Panc1 (cell line): ENCODE results near the gene KAZN. TPM values are rescaled to one million over a fixed set of nuclear protein-coding genes. Genes with fewer than 3 reads are reported as not detected.

Source experiments
- ATAC-seq: fragments of 200-7000 bp; cut with Tn5 transposase; 2 replicates; pipeline ENCODE4 v1.9.1; 2020; ENCODE audit warnings: mild to moderate bottlenecking, moderate library complexity
- BruUV-seq: library from RNA; stranded (reverse); fragments of 400-500 nt; replicated peaks from 2 replicates; lab custom pipeline; 2021; lab: Mats Ljungman, UMichigan
- CTCF ChIA-PET: fragments of 300-600 bp; sonication (Branson Sonifier 250); formaldehyde crosslinking; loops from one replicate; lab custom pipeline; 2022; ENCODE audit warnings: antibody characterized with exemption; lab: Charles Lee
- POLR2A ChIA-PET: fragments of 300-600 bp; sonication (Branson Sonifier 250); formaldehyde crosslinking; loops from one replicate; lab custom pipeline; 2022; ENCODE audit warnings: antibody characterized with exemption; lab: Charles Lee
- DNase-seq: peaks from one replicate; pipeline ENCODE4 v3.0.0-alpha.2; 2010; ENCODE audit warnings: low read depth, low spot score
- H3K27ac ChIP-seq: 2 replicates; pipeline ENCODE4 v1.5.1; 2011; ENCODE audit warnings: mild to moderate bottlenecking, low read length, inconsistent platforms
- H3K27me3 ChIP-seq: fragments of 200-500 bp; sonication (Bioruptor generic); 2 replicates; pipeline ENCODE4 v1.6.0; 2014; ENCODE audit warnings: low read length, inconsistent platforms; ENCODE audit not compliant: control insufficient read depth, insufficient read depth
- H3K36me3 ChIP-seq: fragments of 200-500 bp; sonication (Bioruptor generic); 2 replicates; pipeline ENCODE4 v1.5.1; 2014; ENCODE audit warnings: inconsistent platforms, mild to moderate bottlenecking, low read length, moderate library complexity; ENCODE audit not compliant: control insufficient read depth, insufficient read depth
- H3K4me1 ChIP-seq: 2 replicates; pipeline ENCODE4 v1.5.1; 2011; ENCODE audit warnings: inconsistent platforms, mild to moderate bottlenecking, low read length, moderate library complexity; ENCODE audit not compliant: control insufficient read depth, insufficient read depth
- H3K4me3 ChIP-seq, 2 experiments: 2 replicates each; pipeline ENCODE4 v1.5.1; 2011 to 2012; ENCODE audit warnings: low read depth in 2 of 2, low read length in 2 of 2, mild to moderate bottlenecking in 2 of 2, inconsistent platforms in 1 of 2, moderate library complexity in 1 of 2
- H3K9me3 ChIP-seq: fragments of 200-500 bp; sonication (Bioruptor generic); 2 replicates; pipeline ENCODE4 v1.5.1; 2014; ENCODE audit warnings: low read depth, mild to moderate bottlenecking, inconsistent platforms, low read length, moderate library complexity; ENCODE audit not compliant: control insufficient read depth, insufficient read depth
- POLR2AphosphoS5 ChIP-seq: IDR thresholded peaks from 2 replicates; pipeline ENCODE4 v1.6.1; 2012; ENCODE audit warnings: mild to moderate bottlenecking, low read depth, low read length, moderate library complexity
- SIN3A ChIP-seq: IDR thresholded peaks from 2 replicates; pipeline ENCODE4 v1.6.1; 2012; ENCODE audit warnings: low read depth, mild to moderate bottlenecking, low read length, moderate library complexity, borderline replicate concordance; ENCODE audit not compliant: insufficient read depth
- TCF7L2 ChIP-seq: IDR thresholded peaks from 2 replicates; pipeline ENCODE4 v1.6.1; 2011; ENCODE audit warnings: mild to moderate bottlenecking, low read depth, low read length, inconsistent platforms
- in situ Hi-C: cut with HindIII; loops from 2 replicates; pipeline ENCODE4 v1.10.0; 2016; ENCODE audit warnings: low sequenced_read_pairs, low pct_unique_long_range_greater_than_20kb
- intact Hi-C: fragments of 100-400 bp; cut with micrococcal nuclease; formaldehyde crosslinking; loops from one replicate; pipeline ENCODE4 v1.10.0; 2022; ENCODE audit not compliant: unreplicated experiment
- total RNA-seq: library from RNA; stranded (reverse); gene quantifications from one replicate; pipeline ENCODE4 v1.2.1, GENCODE V29; 2021; ENCODE audit not compliant: unreplicated experiment
- TF ChIP-seq, protein P1 (sequence below): fragments of 450-650 bp; IDR thresholded peaks from 2 replicates; pipeline ENCODE4 v1.5.1; 2017; ENCODE audit warnings: mild to moderate bottlenecking
- TF ChIP-seq, protein P2 (sequence below), 2 experiments: IDR thresholded peaks; 2 replicates each; pipeline ENCODE4 v1.6.1; 2011 to 2012; ENCODE audit warnings: low read depth in 2 of 2, control low read depth in 1 of 2, low read length in 1 of 2, mild to moderate bottlenecking in 1 of 2, moderate library complexity in 1 of 2; ENCODE audit not compliant: insufficient read depth in 1 of 2

The KAZN gene
- total RNA-seq, 1 experiment from 2014 or later = 6.6 TPM

DNA sequence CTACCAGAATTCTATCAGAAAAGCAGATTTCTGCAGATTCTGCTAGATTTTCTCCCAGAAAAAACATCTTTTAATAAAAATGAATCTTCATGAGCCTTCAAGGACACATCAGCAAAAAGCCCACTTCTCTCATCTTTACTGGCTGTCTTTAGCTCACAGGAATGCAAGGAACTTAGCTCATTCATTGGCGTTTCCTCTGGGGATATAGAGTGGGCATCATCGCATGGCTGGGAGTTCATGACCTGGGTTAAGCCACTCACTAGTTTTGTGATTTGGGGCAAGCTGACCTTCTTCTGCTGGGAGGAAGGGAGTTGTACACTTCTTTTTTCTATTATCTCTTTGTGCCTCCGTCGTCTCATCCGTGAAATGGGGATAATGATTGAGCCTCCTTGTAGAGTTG lies 149.7 kb downstream of the KAZN start:
- Histone ChIP-seq H3K36me3 (no peaks in the 10 kb centered on the region), H3K9me3 (no peaks in the 10 kb centered on the region), H3K27me3 (no peaks in the 10 kb centered on the region), H3K4me1 (no peaks in the 10 kb centered on the region), H3K27ac (no peak overlapping the region), H3K4me3 (no peak overlapping the region)
- DNase-seq (no peak), ATAC-seq (no peak)
- ChIA-PET POLR2A (no interaction called here), CTCF (no interaction called here)
- BruUV-seq = no TSS peak
- in situ Hi-C loops = no loop called here
- TF ChIP-seq, protein P1, sequence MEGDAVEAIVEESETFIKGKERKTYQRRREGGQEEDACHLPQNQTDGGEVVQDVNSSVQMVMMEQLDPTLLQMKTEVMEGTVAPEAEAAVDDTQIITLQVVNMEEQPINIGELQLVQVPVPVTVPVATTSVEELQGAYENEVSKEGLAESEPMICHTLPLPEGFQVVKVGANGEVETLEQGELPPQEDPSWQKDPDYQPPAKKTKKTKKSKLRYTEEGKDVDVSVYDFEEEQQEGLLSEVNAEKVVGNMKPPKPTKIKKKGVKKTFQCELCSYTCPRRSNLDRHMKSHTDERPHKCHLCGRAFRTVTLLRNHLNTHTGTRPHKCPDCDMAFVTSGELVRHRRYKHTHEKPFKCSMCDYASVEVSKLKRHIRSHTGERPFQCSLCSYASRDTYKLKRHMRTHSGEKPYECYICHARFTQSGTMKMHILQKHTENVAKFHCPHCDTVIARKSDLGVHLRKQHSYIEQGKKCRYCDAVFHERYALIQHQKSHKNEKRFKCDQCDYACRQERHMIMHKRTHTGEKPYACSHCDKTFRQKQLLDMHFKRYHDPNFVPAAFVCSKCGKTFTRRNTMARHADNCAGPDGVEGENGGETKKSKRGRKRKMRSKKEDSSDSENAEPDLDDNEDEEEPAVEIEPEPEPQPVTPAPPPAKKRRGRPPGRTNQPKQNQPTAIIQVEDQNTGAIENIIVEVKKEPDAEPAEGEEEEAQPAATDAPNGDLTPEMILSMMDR = no peak
- TF ChIP-seq SIN3A (no peak), POLR2AphosphoS5 (no peak), TCF7L2 (no peak)
- intact Hi-C loops = no loop called here

DNA sequence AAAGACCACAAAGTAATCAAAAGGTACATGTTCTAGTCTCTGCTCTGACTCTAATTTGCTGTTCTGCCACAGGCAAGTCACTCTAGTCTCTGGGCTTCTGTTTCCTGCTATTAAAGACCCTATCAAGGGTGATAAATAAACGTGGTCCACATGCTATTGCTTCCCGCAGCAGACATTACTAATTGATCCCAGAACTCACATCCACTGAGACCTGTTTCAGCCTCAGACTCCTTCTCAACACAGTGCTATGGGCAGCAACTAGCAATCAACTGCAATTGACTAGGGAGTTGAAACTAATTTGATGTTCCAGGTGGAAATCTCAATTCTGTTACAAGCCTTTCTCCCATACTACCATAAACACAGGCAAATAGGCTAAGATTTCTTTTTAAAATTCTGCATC lies 150.5 kb downstream of the KAZN start:
- Histone ChIP-seq H3K9me3 (no peaks in the 10 kb centered on the region), H3K4me1 (no peaks in the 10 kb centered on the region), H3K36me3 (no peaks in the 10 kb centered on the region), H3K27me3 (no peaks in the 10 kb centered on the region), H3K27ac (no peak overlapping the region), H3K4me3 (no peak overlapping the region)
- POLR2A ChIA-PET = no interaction called here
- intact Hi-C loops (no loop called here), in situ Hi-C loops (no loop called here)
- no TSS peak for BruUV-seq
- CTCF ChIA-PET = no interaction called here
- DNase-seq = no peak
- TF ChIP-seq TCF7L2 = no peak
- TF ChIP-seq, protein P1 = no peak
- no peak for TF ChIP-seq SIN3A
- TF ChIP-seq, protein P2, sequence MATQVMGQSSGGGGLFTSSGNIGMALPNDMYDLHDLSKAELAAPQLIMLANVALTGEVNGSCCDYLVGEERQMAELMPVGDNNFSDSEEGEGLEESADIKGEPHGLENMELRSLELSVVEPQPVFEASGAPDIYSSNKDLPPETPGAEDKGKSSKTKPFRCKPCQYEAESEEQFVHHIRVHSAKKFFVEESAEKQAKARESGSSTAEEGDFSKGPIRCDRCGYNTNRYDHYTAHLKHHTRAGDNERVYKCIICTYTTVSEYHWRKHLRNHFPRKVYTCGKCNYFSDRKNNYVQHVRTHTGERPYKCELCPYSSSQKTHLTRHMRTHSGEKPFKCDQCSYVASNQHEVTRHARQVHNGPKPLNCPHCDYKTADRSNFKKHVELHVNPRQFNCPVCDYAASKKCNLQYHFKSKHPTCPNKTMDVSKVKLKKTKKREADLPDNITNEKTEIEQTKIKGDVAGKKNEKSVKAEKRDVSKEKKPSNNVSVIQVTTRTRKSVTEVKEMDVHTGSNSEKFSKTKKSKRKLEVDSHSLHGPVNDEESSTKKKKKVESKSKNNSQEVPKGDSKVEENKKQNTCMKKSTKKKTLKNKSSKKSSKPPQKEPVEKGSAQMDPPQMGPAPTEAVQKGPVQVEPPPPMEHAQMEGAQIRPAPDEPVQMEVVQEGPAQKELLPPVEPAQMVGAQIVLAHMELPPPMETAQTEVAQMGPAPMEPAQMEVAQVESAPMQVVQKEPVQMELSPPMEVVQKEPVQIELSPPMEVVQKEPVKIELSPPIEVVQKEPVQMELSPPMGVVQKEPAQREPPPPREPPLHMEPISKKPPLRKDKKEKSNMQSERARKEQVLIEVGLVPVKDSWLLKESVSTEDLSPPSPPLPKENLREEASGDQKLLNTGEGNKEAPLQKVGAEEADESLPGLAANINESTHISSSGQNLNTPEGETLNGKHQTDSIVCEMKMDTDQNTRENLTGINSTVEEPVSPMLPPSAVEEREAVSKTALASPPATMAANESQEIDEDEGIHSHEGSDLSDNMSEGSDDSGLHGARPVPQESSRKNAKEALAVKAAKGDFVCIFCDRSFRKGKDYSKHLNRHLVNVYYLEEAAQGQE (IDR thresholded peaks at IDR 0.05; ENCODE audit: insufficient read depth in 1 of 2, low read depth in 2 of 2, low read length in 1 of 2) = no peak
- TF ChIP-seq POLR2AphosphoS5 = no peak
- ATAC-seq = no peak
